H9 (cell line): Measurements from ENCODE around the gene OR8B8. TPM values are rescaled to one million over a fixed set of nuclear protein-coding genes. Genes with fewer than 3 reads are reported as not detected.

Experiments
- DNase-seq: peaks from one replicate; pipeline ENCODE4 v3.0.0-alpha.2; 2017
- H2AFZ ChIP-seq: one replicate; pipeline ENCODE4 v1.6.1; 2013; ENCODE audit warnings: mild to moderate bottlenecking, low read length, control low read depth, moderate library complexity
- H2AK5ac ChIP-seq: 2 replicates; pipeline ENCODE4 v1.6.1; 2013; ENCODE audit warnings: low read length, control low read depth, mixed read lengths; ENCODE audit not compliant: insufficient read length
- H2BK120ac ChIP-seq: one replicate; pipeline ENCODE4 v1.6.1; 2013; ENCODE audit warnings: low read depth, mild to moderate bottlenecking, low read length, control low read depth, inconsistent platforms; ENCODE audit not compliant: poor library complexity, severe bottlenecking
- H2BK12ac ChIP-seq: 2 replicates; pipeline ENCODE4 v1.6.1; 2013; ENCODE audit warnings: low read length, control low read depth, mixed read lengths, low read depth; ENCODE audit not compliant: insufficient read length
- H2BK15ac ChIP-seq: 2 replicates; pipeline ENCODE4 v1.6.1; 2013; ENCODE audit warnings: low read depth, low read length, control low read depth
- H2BK20ac ChIP-seq: one replicate; pipeline ENCODE4 v1.6.1; 2013; ENCODE audit warnings: low read depth, mild to moderate bottlenecking, low read length, control low read depth, inconsistent platforms; ENCODE audit not compliant: poor library complexity, severe bottlenecking
- H2BK5ac ChIP-seq: 2 replicates; pipeline ENCODE4 v1.6.1; 2013; ENCODE audit warnings: low read length, control low read depth, mixed read lengths; ENCODE audit not compliant: insufficient read length
- H3K14ac ChIP-seq: 2 replicates; pipeline ENCODE4 v1.6.1; 2013; ENCODE audit warnings: low read length, control low read depth; ENCODE audit not compliant: insufficient read depth
- H3K18ac ChIP-seq: 2 replicates; pipeline ENCODE4 v1.6.1; 2013; ENCODE audit warnings: low read depth, mild to moderate bottlenecking, mixed read lengths, low read length, control low read depth; ENCODE audit not compliant: insufficient read length
- H3K23ac ChIP-seq: 2 replicates; pipeline ENCODE4 v1.6.1; 2013; ENCODE audit warnings: low read length, control low read depth, mixed read lengths, low read depth; ENCODE audit not compliant: insufficient read length
- H3K23me2 ChIP-seq: 2 replicates; pipeline ENCODE4 v1.6.1; 2013; ENCODE audit warnings: low read depth, mild to moderate bottlenecking, mixed read lengths, low read length, control low read depth; ENCODE audit not compliant: insufficient read length, poor library complexity, severe bottlenecking
- H3K27ac ChIP-seq: 2 replicates; pipeline ENCODE4 v1.5.1; 2013; ENCODE audit warnings: low read length, control low read depth, mixed read lengths, low read depth; ENCODE audit not compliant: insufficient read length
- H3K27me3 ChIP-seq: 2 replicates; pipeline ENCODE4 v1.6.1; 2013; ENCODE audit warnings: low read length, control low read depth, inconsistent platforms; ENCODE audit not compliant: insufficient read depth
- H3K4ac ChIP-seq: 2 replicates; pipeline ENCODE4 v1.6.1; 2013; ENCODE audit warnings: low read depth, mild to moderate bottlenecking, control low read depth, inconsistent platforms, low read length, moderate library complexity
- H3K4me1 ChIP-seq: 2 replicates; pipeline ENCODE4 v1.6.1; 2013; ENCODE audit warnings: low read length, control low read depth, inconsistent platforms; ENCODE audit not compliant: insufficient read depth
- H3K4me2 ChIP-seq: 2 replicates; pipeline ENCODE4 v1.6.1; 2013; ENCODE audit warnings: low read length, control low read depth, mixed read lengths; ENCODE audit not compliant: insufficient read length, insufficient read depth
- H3K56ac ChIP-seq: 2 replicates; pipeline ENCODE4 v1.6.1; 2013; ENCODE audit warnings: low read depth, mild to moderate bottlenecking, mixed read lengths, low read length, control low read depth; ENCODE audit not compliant: insufficient read length
- H3K79me1 ChIP-seq: 2 replicates; pipeline ENCODE4 v1.6.1; 2013; ENCODE audit warnings: low read depth, mild to moderate bottlenecking, moderate library complexity, low read length, control low read depth, inconsistent platforms; ENCODE audit not compliant: insufficient read depth, poor library complexity, severe bottlenecking
- H3K79me2 ChIP-seq: 2 replicates; pipeline ENCODE4 v1.6.1; 2013; ENCODE audit warnings: low read length, control low read depth, inconsistent platforms; ENCODE audit not compliant: insufficient read depth
- H3K9ac ChIP-seq: 2 replicates; pipeline ENCODE4 v1.6.1; 2013; ENCODE audit warnings: low read length, control low read depth, mixed read lengths; ENCODE audit not compliant: insufficient read length; ENCODE audit errors: extremely low read depth
- H3K9me3 ChIP-seq: one replicate; pipeline ENCODE4 v1.6.1; 2013; ENCODE audit warnings: low read depth, low read length, inconsistent platforms; ENCODE audit not compliant: control insufficient read depth
- H3T11ph ChIP-seq: one replicate; pipeline ENCODE4 v1.6.1; 2013; ENCODE audit warnings: mild to moderate bottlenecking, low read length, control low read depth, inconsistent platforms
- H4K20me1 ChIP-seq: one replicate; pipeline ENCODE4 v1.6.1; 2013; ENCODE audit not compliant: control insufficient read depth, insufficient read length, insufficient read depth
- H4K5ac ChIP-seq: 2 replicates; pipeline ENCODE4 v1.6.1; 2013; ENCODE audit warnings: low read depth, mild to moderate bottlenecking, mixed read lengths, low read length, control low read depth; ENCODE audit not compliant: insufficient read length
- H4K8ac ChIP-seq: replicated peaks from 2 replicates; pipeline ENCODE4 v1.6.1; 2013; ENCODE audit warnings: low read length, control low read depth, mixed read lengths, low read depth; ENCODE audit not compliant: insufficient read length
- H4K91ac ChIP-seq: 2 replicates; pipeline ENCODE4 v1.6.1; 2013; ENCODE audit warnings: low read depth, mild to moderate bottlenecking, moderate library complexity, mixed read lengths, low read length, control low read depth; ENCODE audit not compliant: insufficient read length
- H3K27ac Mint-ChIP-seq, 3 experiments: 2 replicates in 2 of 3; 3 replicates in 1 of 3; pipeline ENCODE4 v1.8.0; 2020 to 2021; ENCODE audit warnings: mixed read lengths in 3 of 3, mild to moderate bottlenecking in 1 of 3, moderate library complexity in 1 of 3
- H3K27me3 Mint-ChIP-seq: 2 replicates; pipeline ENCODE4 v1.8.0; 2021; ENCODE audit warnings: low read depth, mild to moderate bottlenecking, moderate library complexity, mixed read lengths
- H3K36me3 Mint-ChIP-seq, 3 experiments: 2 replicates in 2 of 3; 3 replicates in 1 of 3; pipeline ENCODE4 v1.8.0; 2020 to 2021; ENCODE audit warnings: low read depth in 3 of 3, mixed read lengths in 3 of 3; ENCODE audit not compliant: insufficient read depth in 1 of 3
- H3K4me1 Mint-ChIP-seq, 2 experiments: 2 replicates each; pipeline ENCODE4 v1.8.0; 2020; ENCODE audit warnings: mixed read lengths in 2 of 2
- H3K4me3 Mint-ChIP-seq, 2 experiments: 2 replicates in 1 of 2; 3 replicates in 1 of 2; pipeline ENCODE4 v1.8.0; 2020 to 2021; ENCODE audit warnings: mild to moderate bottlenecking in 2 of 2, mixed read lengths in 2 of 2, moderate library complexity in 1 of 2
- H3K9me3 Mint-ChIP-seq, 2 experiments: 2 replicates in 1 of 2; 3 replicates in 1 of 2; pipeline ENCODE4 v1.8.0; 2020; ENCODE audit warnings: mild to moderate bottlenecking in 2 of 2, mixed read lengths in 2 of 2, moderate library complexity in 1 of 2
- WGBS: extraction: QIAGEN DNeasy Blood & Tissue Kit; methylation state at CpG from one replicate; pipeline ENCODE4 v1.1.7; 2013; ENCODE audit warnings: missing lambda C conversion rate, low lambda C conversion rate, mixed read lengths; ENCODE audit not compliant: insufficient read length; ENCODE audit errors: extremely low coverage; 5-methylcytosine and 5-hydroxymethylcytosine counted together
- total RNA-seq: library from RNA; stranded (reverse); gene quantifications from 2 replicates; pipeline ENCODE4 v1.2.1, GENCODE V29; 2021
- TF ChIP-seq, protein P1 (sequence below): fragments of 200-600 bp; sonication (generic); conservative IDR thresholded peaks from 3 replicates; pipeline ENCODE4 v1.8.0; 2021; ENCODE audit warnings: antibody characterized with exemption, mild to moderate bottlenecking

Gene OR8B8
- total RNA-seq, 1 experiment from 2014 or later, result not detected

GRCh38 chr11:124481365-124482323 is 36.1 kb upstream of the OR8B8 start:
- peak overlapping the region; percentile 38 to 41; a peak in 3 of 5 replicates for H3K4me3 Mint-ChIP-seq
- Histone ChIP-seq H3K23ac (no peak overlapping the region), H3K9ac (peak overlapping the region; percentile 27), H3K4ac (no peak overlapping the region), H2BK5ac (no peak overlapping the region), H4K5ac (no peak overlapping the region), H3K4me2 (peak overlapping the region; percentile 79), H4K8ac (no peak overlapping the region), H4K91ac (no peak overlapping the region), H3K18ac (peak overlapping the region; percentile 72), H3K4me1 (no peaks in the 10 kb centered on the region; the same call in 1 of the 2 replicates), H2BK12ac (no peak overlapping the region), H4K20me1 (no peaks in the 10 kb centered on the region), H2AFZ (peak overlapping the region; percentile 93), H2BK20ac (no peak overlapping the region), H3K79me1 (no peaks in the 10 kb centered on the region), H3K27ac (no peak overlapping the region), H3K23me2 (peaks cover 4% of the 10 kb centered on the region), H2AK5ac (no peak overlapping the region), H3K79me2 (no peaks in the 10 kb centered on the region), H3T11ph (no peak overlapping the region), H3K14ac (peak overlapping the region; percentile 61; the same call in 1 of the 2 replicates), H3K56ac (no peak overlapping the region), H3K27me3 (no peaks in the 10 kb centered on the region), H3K9me3 (no peaks in the 10 kb centered on the region), H2BK120ac (no peak overlapping the region), H2BK15ac (no peak overlapping the region; the same call in 1 of the 2 replicates)
- no peaks in the 10 kb centered on the region for H3K36me3 Mint-ChIP-seq
- WGBS, result no CpG with 5 or more reads among the region's 20 CpGs
- peaks cover 25% of the 10 kb centered on the region in 2 experiments for H3K4me1 Mint-ChIP-seq
- no peaks in the 10 kb centered on the region for H3K27me3 Mint-ChIP-seq
- TF ChIP-seq, protein P1, sequence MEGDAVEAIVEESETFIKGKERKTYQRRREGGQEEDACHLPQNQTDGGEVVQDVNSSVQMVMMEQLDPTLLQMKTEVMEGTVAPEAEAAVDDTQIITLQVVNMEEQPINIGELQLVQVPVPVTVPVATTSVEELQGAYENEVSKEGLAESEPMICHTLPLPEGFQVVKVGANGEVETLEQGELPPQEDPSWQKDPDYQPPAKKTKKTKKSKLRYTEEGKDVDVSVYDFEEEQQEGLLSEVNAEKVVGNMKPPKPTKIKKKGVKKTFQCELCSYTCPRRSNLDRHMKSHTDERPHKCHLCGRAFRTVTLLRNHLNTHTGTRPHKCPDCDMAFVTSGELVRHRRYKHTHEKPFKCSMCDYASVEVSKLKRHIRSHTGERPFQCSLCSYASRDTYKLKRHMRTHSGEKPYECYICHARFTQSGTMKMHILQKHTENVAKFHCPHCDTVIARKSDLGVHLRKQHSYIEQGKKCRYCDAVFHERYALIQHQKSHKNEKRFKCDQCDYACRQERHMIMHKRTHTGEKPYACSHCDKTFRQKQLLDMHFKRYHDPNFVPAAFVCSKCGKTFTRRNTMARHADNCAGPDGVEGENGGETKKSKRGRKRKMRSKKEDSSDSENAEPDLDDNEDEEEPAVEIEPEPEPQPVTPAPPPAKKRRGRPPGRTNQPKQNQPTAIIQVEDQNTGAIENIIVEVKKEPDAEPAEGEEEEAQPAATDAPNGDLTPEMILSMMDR, result no peak
- peak; percentile 69 for DNase-seq
- no peaks in the 10 kb centered on the region for H3K9me3 Mint-ChIP-seq
- H3K27ac Mint-ChIP-seq, result peak overlapping the region; percentile 22 to 93 (median 90); a peak in 6 of 7 replicates
